GM12892 (cell line): ENCODE results near the gene CLIC4.

Experiments used
- POLR2A ChIP-seq: IDR thresholded peaks from 2 replicates; pipeline ENCODE4 v1.6.1; 2011; ENCODE audit warnings: low read depth, low read length, control low read depth
- POLR2AphosphoS5 ChIP-seq: IDR thresholded peaks from 2 replicates; pipeline ENCODE4 v1.6.1; 2011; ENCODE audit warnings: low read depth, low read length, control low read depth
- TAF1 ChIP-seq: IDR thresholded peaks from 2 replicates; pipeline ENCODE4 v1.6.1; 2011; ENCODE audit warnings: low read depth, mild to moderate bottlenecking, control low read depth, low read length, borderline replicate concordance

- TF ChIP-seq POLR2A (no peak), TAF1 (no peak), POLR2AphosphoS5 (no peak)
These were observed 60.5 kb downstream of the CLIC4 start for GRCh38 chr1:24805534-24806301.
